Bone marrow (tissue), 2 donors: ENCODE results near the gene GPR17.

Source experiments
- DNase-seq, 2 donors: peaks; one replicate each; lab custom pipeline; 2025; lab: John Stamatoyannopoulos, UW

Gene GPR17, protein sequence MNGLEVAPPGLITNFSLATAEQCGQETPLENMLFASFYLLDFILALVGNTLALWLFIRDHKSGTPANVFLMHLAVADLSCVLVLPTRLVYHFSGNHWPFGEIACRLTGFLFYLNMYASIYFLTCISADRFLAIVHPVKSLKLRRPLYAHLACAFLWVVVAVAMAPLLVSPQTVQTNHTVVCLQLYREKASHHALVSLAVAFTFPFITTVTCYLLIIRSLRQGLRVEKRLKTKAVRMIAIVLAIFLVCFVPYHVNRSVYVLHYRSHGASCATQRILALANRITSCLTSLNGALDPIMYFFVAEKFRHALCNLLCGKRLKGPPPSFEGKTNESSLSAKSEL

GRCh38 chr2:127645395-127646291, at the start of gene GPR17:
Gene GPR17 (plus strand): TSS chr2:127646153. CDS start chr2:127650736, 4,583 bp downstream.
- DNase-seq, result no peak

DNA sequence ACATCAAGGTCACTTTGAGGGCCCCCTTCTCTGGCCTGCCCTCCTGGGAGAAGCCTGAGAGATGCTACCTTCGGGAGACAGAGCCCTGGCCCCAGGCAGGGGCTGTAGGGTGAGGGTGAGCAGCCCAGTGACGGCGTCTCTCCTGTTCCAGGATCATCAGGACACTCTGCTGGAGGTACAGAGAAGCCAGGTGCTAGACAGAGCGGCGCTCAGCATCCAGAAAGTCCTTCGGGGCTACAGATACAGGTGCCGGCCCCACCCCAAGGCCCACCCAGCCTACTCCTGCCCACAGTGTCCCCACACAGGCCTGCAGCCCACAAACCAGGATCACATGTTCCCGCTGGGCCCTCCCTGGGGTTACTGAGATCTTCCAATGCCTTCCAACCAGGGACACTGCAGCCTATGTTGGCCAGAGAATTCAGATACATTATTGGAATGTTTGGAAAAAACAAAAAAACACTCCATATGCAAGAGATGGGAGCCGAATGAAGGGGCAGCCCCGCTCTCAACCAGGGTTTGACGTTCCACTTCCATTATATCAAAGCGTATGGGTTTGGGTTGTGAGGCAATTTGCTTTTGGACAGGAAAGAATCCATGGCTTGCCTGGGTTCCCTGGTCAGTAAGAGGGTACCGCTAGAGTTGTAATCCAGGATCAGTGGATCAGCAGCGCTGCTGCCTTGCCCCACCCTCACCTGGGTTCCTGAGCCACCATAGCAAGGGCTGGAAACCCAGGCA, 49.5 kb upstream of the GPR17 start:
- no peak for DNase-seq

DNA sequence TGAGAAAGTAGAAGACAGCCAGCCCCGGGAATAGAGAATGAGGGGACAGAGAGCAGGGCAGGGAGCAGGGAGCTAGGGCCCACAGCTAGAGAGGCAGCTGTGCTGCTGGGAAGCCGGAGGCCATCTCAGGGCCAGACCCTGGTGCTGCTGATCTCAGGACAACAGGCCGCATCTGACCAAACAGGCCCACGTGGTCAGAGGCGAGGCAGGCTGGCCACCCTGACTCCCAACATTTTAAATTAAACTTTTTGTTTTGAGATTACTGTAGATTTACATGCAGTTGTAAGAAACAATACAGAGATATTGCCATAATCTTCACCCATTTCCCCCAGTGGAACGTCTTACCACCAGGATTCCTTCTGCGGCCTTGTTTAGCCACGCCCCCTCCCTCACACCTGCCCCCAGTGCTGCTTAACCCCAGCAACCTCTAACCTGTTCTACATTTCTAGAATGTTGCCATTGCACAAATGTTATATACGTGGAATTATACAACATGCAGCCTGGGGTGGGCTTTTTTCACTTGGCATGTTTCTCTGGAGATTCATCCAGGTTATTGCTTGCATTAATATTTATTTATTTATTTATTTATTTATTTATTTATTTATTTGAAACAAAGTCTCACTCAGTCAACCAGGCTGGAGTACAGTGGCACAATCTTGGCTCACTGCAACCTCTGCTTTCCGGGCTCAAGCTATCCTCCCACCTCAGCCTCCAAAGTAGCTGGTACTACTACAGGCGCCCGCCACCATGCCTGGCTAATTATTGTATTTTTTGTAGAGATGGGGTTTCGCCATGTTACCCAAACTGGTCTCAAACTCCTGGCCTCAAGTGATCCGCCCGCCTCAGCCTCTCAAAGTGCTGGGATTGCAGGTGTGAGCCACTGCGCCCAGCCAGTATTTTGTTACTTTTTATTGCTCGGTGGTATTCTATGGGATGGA, 48.6 kb upstream of the GPR17 start:
- DNase-seq, result no peak

DNA sequence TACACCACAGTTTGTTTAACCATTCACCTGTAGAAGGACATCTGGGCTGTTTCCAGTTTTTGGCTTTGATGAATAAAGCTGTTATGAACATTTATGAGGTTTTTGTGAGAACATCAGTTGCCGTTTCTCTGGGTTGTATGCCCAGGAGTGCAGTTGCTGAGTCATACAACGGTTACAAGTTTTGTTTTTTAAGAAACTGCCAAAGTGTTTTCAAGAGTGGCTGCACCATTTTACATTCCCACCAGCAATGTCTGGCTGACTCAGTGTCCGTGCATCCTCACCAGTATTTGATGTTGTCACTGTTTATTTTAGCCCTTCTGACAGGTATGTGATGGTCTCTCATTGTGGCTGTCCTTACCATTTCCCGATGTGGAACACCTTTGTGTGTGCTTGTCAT, 48.0 kb upstream of the GPR17 start:
- DNase-seq, result no peak

- no peak for DNase-seq
Measured at GRCh38 chr2:127598711-127599110, 47.2 kb upstream of the GPR17 start.

DNA sequence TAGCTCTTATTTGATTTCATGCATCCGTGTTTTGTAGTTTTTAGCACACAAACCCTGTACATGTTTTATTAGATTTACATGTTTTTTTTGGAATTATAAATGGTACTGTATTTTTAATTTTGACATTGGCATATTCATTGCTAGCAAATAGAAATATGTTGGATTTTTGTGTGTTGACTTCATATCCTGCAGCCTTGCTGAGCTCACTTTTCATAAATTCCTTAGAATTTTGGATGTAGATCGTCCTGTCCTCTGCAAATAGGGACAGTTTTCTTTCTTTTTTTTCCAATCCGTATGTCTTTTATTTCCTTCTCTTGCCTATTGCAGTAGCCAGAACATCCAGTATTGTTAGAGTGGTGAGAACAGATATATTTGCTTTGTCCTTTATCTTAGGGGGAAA, 46.7 kb upstream of the GPR17 start:
- DNase-seq, result no peak

DNA sequence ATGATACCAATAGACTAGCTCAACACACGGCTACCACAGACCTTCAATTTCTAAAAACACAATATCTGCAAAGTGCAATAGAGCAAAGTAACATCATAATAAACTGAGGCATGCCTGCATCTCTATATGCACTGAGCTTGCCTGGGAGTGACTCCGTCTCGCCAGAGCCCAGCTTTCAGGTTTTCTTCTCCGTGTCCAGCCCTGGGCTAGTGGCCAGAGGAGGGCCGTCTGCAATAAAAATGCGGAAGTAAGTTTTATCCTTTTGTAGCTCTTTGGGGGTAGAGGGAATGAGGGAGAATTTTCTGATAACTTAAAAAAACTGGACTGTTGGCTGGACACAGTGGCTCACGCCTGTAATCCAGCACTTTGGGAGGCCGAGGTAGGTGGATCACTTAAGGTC, 41.0 kb upstream of the GPR17 start:
- DNase-seq, result no peak

- DNase-seq, result no peak
Measured at GRCh38 chr2:127605691-127606263, 40.2 kb upstream of the GPR17 start.

- DNase-seq, result no peak
Measured at GRCh38 chr2:127606625-127607398, 39.1 kb upstream of the GPR17 start.

GRCh38 chr2:127607399-127607908, 38.5 kb upstream of the GPR17 start:
- DNase-seq, result no peak

GRCh38 chr2:127608061-127609030, 37.6 kb upstream of the GPR17 start:
- no peak for DNase-seq

GRCh38 chr2:127609031-127609751, 36.8 kb upstream of the GPR17 start:
- no peak for DNase-seq

DNA sequence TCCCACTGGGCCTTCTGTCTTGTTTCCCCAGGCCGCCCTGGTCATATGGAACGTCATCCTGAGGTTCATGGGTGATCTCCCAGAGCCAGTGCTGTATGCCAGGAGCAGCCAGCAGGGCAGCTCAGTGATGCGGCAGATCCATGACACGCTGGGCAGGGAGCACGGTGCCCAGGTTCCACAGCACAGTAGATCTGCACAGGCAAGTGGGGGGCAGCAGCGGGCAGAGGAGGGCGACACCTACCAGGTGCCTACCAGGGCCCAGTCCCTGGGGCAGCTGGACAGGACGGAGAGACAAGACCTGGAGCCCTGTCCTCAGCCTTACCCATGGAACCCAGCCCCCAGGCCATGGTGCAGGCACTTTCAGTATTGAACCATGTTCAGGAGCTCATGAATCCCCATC, 36.1 kb upstream of the GPR17 start:
- no peak for DNase-seq

DNA sequence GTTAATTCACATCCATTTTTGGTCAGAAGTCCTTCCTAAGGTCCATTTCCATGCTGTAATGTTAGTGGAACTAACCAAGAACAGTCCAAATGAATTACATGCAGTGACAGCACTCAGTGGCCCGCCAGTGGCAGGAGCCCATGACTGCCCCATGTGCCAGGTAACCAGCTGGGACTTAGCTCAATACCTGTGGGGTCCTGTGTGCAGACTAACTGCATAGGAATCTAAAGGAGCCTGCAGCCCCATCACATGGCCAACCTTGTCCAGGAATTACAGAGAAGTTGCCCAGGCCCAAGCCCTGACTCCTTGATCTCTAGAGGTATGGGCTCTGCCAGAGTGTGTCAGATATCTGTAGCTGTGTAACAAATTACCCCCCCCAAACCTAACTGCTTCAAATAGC, 35.4 kb upstream of the GPR17 start:
- no peak for DNase-seq

- DNase-seq, result no peak
Measured at GRCh38 chr2:127611076-127611925, 34.7 kb upstream of the GPR17 start.

- DNase-seq, result no peak
Measured at GRCh38 chr2:127612111-127612822, 33.7 kb upstream of the GPR17 start.

GRCh38 chr2:127614246-127614645, 31.7 kb upstream of the GPR17 start:
- no peak for DNase-seq
